ENCODE measurements around the gene QSER1.
"Not testable (repeated sequence)": the region's sequence is repeated elsewhere in the genome, so short reads cannot be mapped to it uniquely, and the experiment has no call there.

Gene QSER1

GRCh38 chr11:33015621-33016551, 123.3 kb downstream of the QSER1 start, which contains the start of gene DEPDC7:
DEPDC7 (plus strand) TSS chr11:33015878; CDS start chr11:33015956, 78 bp downstream.
- TF ChIP-seq POLR2A (IDR thresholded peaks at IDR 0.05; ENCODE audit: low read length) (no peak), GATA1 (IDR thresholded peaks at IDR 0.05; ENCODE audit: low read depth, low read length) (no peak)
- DNase-seq: peak; percentile 90 to 92

- DNase-seq: peak in 1 of 2 experiments; percentile 16
- TF ChIP-seq GATA1 (IDR thresholded peaks at IDR 0.05; ENCODE audit: low read depth, low read length) (no peak), POLR2A (IDR thresholded peaks at IDR 0.05; ENCODE audit: low read length) (no peak)
These were observed 124.0 kb downstream of the QSER1 start for GRCh38 chr11:33016654-33017053.

GRCh38 chr11:33017478-33017877, 124.9 kb downstream of the QSER1 start:
- no peak for TF ChIP-seq POLR2A (IDR thresholded peaks at IDR 0.05; ENCODE audit: low read length)
- TF ChIP-seq GATA1 (IDR thresholded peaks at IDR 0.05; ENCODE audit: low read depth, low read length): no peak
- DNase-seq: peak in 1 of 2 experiments; percentile 3

- TF ChIP-seq GATA1 (IDR thresholded peaks at IDR 0.05; ENCODE audit: low read depth, low read length) (no peak), POLR2A (IDR thresholded peaks at IDR 0.05; ENCODE audit: low read length) (no peak)
- DNase-seq: no peak
These were observed 125.4 kb downstream of the QSER1 start for GRCh38 chr11:33017965-33018364.

GRCh38 chr11:33018840-33019239, 126.2 kb downstream of the QSER1 start:
- no peak for TF ChIP-seq POLR2A (IDR thresholded peaks at IDR 0.05; ENCODE audit: low read length)
- no peak for TF ChIP-seq GATA1 (IDR thresholded peaks at IDR 0.05; ENCODE audit: low read depth, low read length)
- no peak for DNase-seq

GRCh38 chr11:33021501-33021900, 128.9 kb downstream of the QSER1 start:
- TF ChIP-seq GATA1 (IDR thresholded peaks at IDR 0.05; ENCODE audit: low read depth, low read length) (no peak), POLR2A (IDR thresholded peaks at IDR 0.05; ENCODE audit: low read length) (no peak)
- DNase-seq: no peak

GRCh38 chr11:33021937-33022336, 129.3 kb downstream of the QSER1 start:
- no peak for TF ChIP-seq GATA1 (IDR thresholded peaks at IDR 0.05; ENCODE audit: low read depth, low read length)
- no peak for TF ChIP-seq POLR2A (IDR thresholded peaks at IDR 0.05; ENCODE audit: low read length)
- DNase-seq: no peak

GRCh38 chr11:33025339-33025722, 132.7 kb downstream of the QSER1 start:
- no peak for DNase-seq
- TF ChIP-seq POLR2A (IDR thresholded peaks at IDR 0.05; ENCODE audit: low read length) (no peak), GATA1 (IDR thresholded peaks at IDR 0.05; ENCODE audit: low read depth, low read length) (no peak)

GRCh38 chr11:33027233-33027632, 134.6 kb downstream of the QSER1 start:
- TF ChIP-seq GATA1 (IDR thresholded peaks at IDR 0.05; ENCODE audit: low read depth, low read length) (no peak), POLR2A (IDR thresholded peaks at IDR 0.05; ENCODE audit: low read length) (no peak)
- no peak for DNase-seq

- no peak for DNase-seq
These were observed 135.4 kb downstream of the QSER1 start for GRCh38 chr11:33027846-33028536.

GRCh38 chr11:33028537-33028914, 135.9 kb downstream of the QSER1 start:
- TF ChIP-seq GATA1 (IDR thresholded peaks at IDR 0.05; ENCODE audit: low read depth, low read length) (no peak), POLR2A (IDR thresholded peaks at IDR 0.05; ENCODE audit: low read length) (no peak)
- no peak for DNase-seq

More at GRCh38 chr11:33027846-33028536, 135.4 kb downstream of the QSER1 start:
- TF ChIP-seq GATA1 (IDR thresholded peaks at IDR 0.05; ENCODE audit: low read depth, low read length) (no peak), POLR2A (IDR thresholded peaks at IDR 0.05; ENCODE audit: low read length) (no peak)

- not testable (repeated sequence) for DNase-seq
These were observed 136.6 kb downstream of the QSER1 start for GRCh38 chr11:33029218-33029617.

Measured in erythroblast (primary cell).